Type B pancreatic cell (in vitro differentiated cells): Measurements from ENCODE around the gene RPS10. TPM values are rescaled to one million over a fixed set of nuclear protein-coding genes. Genes with fewer than 3 reads are reported as not detected.
A peak's percentile ranks its signal among the peaks of the same experiment; 100 is the strongest.

Experiments
- DNase-seq: peaks from one replicate; pipeline ENCODE4 v3.0.0; 2021; ENCODE audit warnings: mixed read lengths; ENCODE audit not compliant: unreplicated experiment; ENCODE audit errors: extremely low spot score
- H3K27ac Mint-ChIP-seq: 2 replicates; pipeline ENCODE4 v1.8.0; 2021; ENCODE audit warnings: mild to moderate bottlenecking, mixed read lengths
- H3K27me3 Mint-ChIP-seq: 2 replicates; pipeline ENCODE4 v1.8.0; 2021; ENCODE audit warnings: mixed read lengths
- H3K36me3 Mint-ChIP-seq: 2 replicates; pipeline ENCODE4 v1.8.0; 2021; ENCODE audit warnings: mixed read lengths
- H3K4me1 Mint-ChIP-seq: one replicate; pipeline ENCODE4 v1.8.0; 2021; ENCODE audit warnings: mixed read lengths; ENCODE audit not compliant: unreplicated experiment
- H3K4me3 Mint-ChIP-seq: 2 replicates; pipeline ENCODE4 v1.8.0; 2021; ENCODE audit warnings: mild to moderate bottlenecking, mixed read lengths
- H3K9me3 Mint-ChIP-seq: 2 replicates; pipeline ENCODE4 v1.8.0; 2021; ENCODE audit warnings: mixed read lengths
- CTCF ChIP-seq: fragments of 200-600 bp; sonication (generic); conservative IDR thresholded peaks from 2 replicates; pipeline ENCODE4 v1.5.0; 2021; ENCODE audit warnings: antibody characterized with exemption, mild to moderate bottlenecking
- long read RNA-seq: library from polyadenylated mRNA; unstranded; transcript quantifications from one replicate; pipeline ENCODE4 v2.0.0, GENCODE V29; 2020
- total RNA-seq: library from RNA; stranded (reverse); gene quantifications from 2 replicates; pipeline ENCODE4 v1.2.1, GENCODE V29; 2021; ENCODE audit warnings: low replicate concordance

Gene RPS10
- 1,583 and 1,590 TPM in 2 replicates for total RNA-seq
- long read RNA-seq, transcript RPS10-209 (6 exons, 588 nt): major isoform, 633 of 693 reads
- long read RNA-seq, transcript RPS10-206 (6 exons, 781 nt): minor isoform, 12 of 693 reads
- long read RNA-seq, partial matches to known transcripts: 44 of 693 reads
- long read RNA-seq, other reads (novel, unspliced or antisense): 4 of 693 reads

GRCh38 chr6:34425498-34426410 lies at the start of gene RPS10:
Gene RPS10, minus strand, starts transcription at chr6:34426069. Its CDS starts 848 bp downstream, at chr6:34425221.
- H3K9me3 Mint-ChIP-seq: no peaks in the 10 kb centered on the region
- no peak for TF ChIP-seq CTCF
- peaks cover 21% of the 10 kb centered on the region for H3K4me1 Mint-ChIP-seq
- H3K36me3 Mint-ChIP-seq: peaks cover 29% of the 10 kb centered on the region
- peak within 1 kb of the TSS; percentile 98 for H3K4me3 Mint-ChIP-seq
- peak; percentile 96 for DNase-seq
- H3K27ac Mint-ChIP-seq: peak within 1 kb of the TSS; percentile 96
- no peaks in the 10 kb centered on the region for H3K27me3 Mint-ChIP-seq

- Mint-ChIP-seq H3K4me1 (peaks cover 4% of the 10 kb centered on the region), H3K4me3 (no peak overlapping the region), H3K36me3 (no peaks in the 10 kb centered on the region), H3K9me3 (peaks cover 5% of the 10 kb centered on the region), H3K27me3 (peaks cover 3% of the 10 kb centered on the region), H3K27ac (no peak overlapping the region)
- TF ChIP-seq CTCF: no peak
- DNase-seq: no peak
These were observed 49.4 kb upstream of the RPS10 start for GRCh38 chr6:34475238-34475682.

GRCh38 chr6:34474754-34475153 lies 48.9 kb upstream of the RPS10 start:
- no peak for TF ChIP-seq CTCF

GRCh38 chr6:34473967-34474366 lies 48.1 kb upstream of the RPS10 start:
- no peak overlapping the region for H3K27ac Mint-ChIP-seq
- no peaks in the 10 kb centered on the region for H3K36me3 Mint-ChIP-seq
- TF ChIP-seq CTCF: no peak
- peaks cover 3% of the 10 kb centered on the region for H3K27me3 Mint-ChIP-seq
- H3K9me3 Mint-ChIP-seq: peaks cover 5% of the 10 kb centered on the region
- H3K4me1 Mint-ChIP-seq: peaks cover 4% of the 10 kb centered on the region
- DNase-seq: no peak
- H3K4me3 Mint-ChIP-seq: no peak overlapping the region

More at GRCh38 chr6:34474754-34475153, 48.9 kb upstream of the RPS10 start:
- peaks cover 3% of the 10 kb centered on the region for H3K27me3 Mint-ChIP-seq
- H3K9me3 Mint-ChIP-seq: peaks cover 5% of the 10 kb centered on the region
- no peaks in the 10 kb centered on the region for H3K36me3 Mint-ChIP-seq
- H3K4me1 Mint-ChIP-seq: peaks cover 4% of the 10 kb centered on the region
- H3K27ac Mint-ChIP-seq: no peak overlapping the region
- DNase-seq: no peak
- H3K4me3 Mint-ChIP-seq: no peak overlapping the region

- Mint-ChIP-seq H3K27me3 (peaks cover 3% of the 10 kb centered on the region), H3K36me3 (no peaks in the 10 kb centered on the region), H3K27ac (no peak overlapping the region), H3K9me3 (peaks cover 5% of the 10 kb centered on the region), H3K4me3 (no peak overlapping the region), H3K4me1 (peaks cover 2% of the 10 kb centered on the region)
- no peak for DNase-seq
- TF ChIP-seq CTCF: no peak
These were observed 46.6 kb upstream of the RPS10 start for GRCh38 chr6:34472425-34472824.
